Measurements from ENCODE around the gene SCGB2A2.

Gene SCGB2A2

GRCh38 chr11:62256281-62256680 is 13.7 kb upstream of the SCGB2A2 start:
- DNase-seq (ENCODE audit: insufficient read length) (no peak), FAIRE-seq (no peak)
- TF ChIP-seq POLR2AphosphoS5 (IDR thresholded peaks at IDR 0.05; ENCODE audit: low read depth, low read length) (no peak), POLR2A (IDR thresholded peaks at IDR 0.05; ENCODE audit: low read depth, low read length) (no peak), TAF1 (IDR thresholded peaks at IDR 0.05; ENCODE audit: borderline replicate concordance, low read depth, low read length) (no peak)

DNA sequence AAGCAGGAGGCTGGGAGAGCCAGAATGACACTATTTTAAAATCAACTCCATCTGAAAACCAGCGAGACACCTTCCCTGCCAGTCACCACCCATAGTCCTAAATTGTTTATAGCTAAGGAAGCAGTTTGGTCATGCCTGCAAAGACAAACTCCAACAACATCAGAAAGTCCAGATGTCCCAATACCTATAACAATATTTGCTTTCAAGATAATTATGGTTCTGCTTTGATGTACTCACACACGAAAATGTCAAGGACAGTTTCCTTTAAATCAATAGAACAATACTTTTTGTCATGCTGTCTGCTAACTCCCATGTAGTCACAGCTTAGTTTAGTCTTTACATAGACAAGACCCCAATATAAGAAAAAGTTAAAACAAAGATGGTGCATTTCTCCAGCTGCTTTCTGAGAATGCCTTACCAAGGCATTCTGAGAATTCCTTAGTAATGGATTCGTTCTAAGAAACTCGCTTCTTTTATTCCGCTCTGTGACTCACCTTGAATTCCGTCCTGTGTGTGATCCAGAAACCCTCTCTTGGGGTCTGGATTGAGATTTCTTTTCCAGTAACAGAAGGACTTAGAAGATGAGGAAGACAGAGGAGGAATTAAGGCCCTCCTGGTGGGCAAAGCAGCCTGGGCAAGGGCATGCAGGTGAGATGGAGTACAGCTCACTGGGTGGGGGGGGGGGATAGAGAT is 9.6 kb upstream of the SCGB2A2 start:
- TF ChIP-seq POLR2AphosphoS5 (IDR thresholded peaks at IDR 0.05; ENCODE audit: low read depth, low read length): no peak
- TF ChIP-seq POLR2A (IDR thresholded peaks at IDR 0.05; ENCODE audit: low read depth, low read length): no peak
- no peak for TF ChIP-seq TAF1 (IDR thresholded peaks at IDR 0.05; ENCODE audit: borderline replicate concordance, low read depth, low read length)
- FAIRE-seq (no peak), DNase-seq (ENCODE audit: insufficient read length) (no peak)

DNA sequence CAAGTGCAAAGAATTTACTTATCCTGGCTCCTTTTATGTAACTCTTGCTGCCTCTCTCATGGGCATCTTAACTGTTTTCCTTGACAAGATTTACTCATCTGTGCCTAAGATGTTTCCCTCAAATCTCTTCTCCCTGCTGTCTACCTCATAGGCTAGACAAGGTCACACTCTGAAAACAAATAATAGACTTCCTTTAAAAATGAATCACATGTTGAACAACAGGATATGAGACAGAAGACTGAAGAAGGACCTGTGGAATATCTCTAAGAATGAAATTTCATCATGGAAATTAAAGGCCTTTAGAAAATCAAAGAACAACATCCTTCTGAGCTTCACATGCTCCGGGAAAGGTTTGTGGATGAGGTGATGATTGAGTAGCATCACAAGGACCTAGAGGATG is 6.0 kb upstream of the SCGB2A2 start:
- DNase-seq (ENCODE audit: insufficient read length): no peak
- no peak for FAIRE-seq
- no peak for TF ChIP-seq POLR2AphosphoS5 (IDR thresholded peaks at IDR 0.05; ENCODE audit: low read depth, low read length)
- no peak for TF ChIP-seq POLR2A (IDR thresholded peaks at IDR 0.05; ENCODE audit: low read depth, low read length)
- TF ChIP-seq TAF1 (IDR thresholded peaks at IDR 0.05; ENCODE audit: borderline replicate concordance, low read depth, low read length): no peak

GRCh38 chr11:62266558-62266957 is 3.4 kb upstream of the SCGB2A2 start:
- TF ChIP-seq POLR2AphosphoS5 (IDR thresholded peaks at IDR 0.05; ENCODE audit: low read depth, low read length): no peak
- no peak for TF ChIP-seq POLR2A (IDR thresholded peaks at IDR 0.05; ENCODE audit: low read depth, low read length)
- TF ChIP-seq TAF1 (IDR thresholded peaks at IDR 0.05; ENCODE audit: borderline replicate concordance, low read depth, low read length): no peak
- FAIRE-seq (no peak), DNase-seq (ENCODE audit: insufficient read length) (no peak)

DNA sequence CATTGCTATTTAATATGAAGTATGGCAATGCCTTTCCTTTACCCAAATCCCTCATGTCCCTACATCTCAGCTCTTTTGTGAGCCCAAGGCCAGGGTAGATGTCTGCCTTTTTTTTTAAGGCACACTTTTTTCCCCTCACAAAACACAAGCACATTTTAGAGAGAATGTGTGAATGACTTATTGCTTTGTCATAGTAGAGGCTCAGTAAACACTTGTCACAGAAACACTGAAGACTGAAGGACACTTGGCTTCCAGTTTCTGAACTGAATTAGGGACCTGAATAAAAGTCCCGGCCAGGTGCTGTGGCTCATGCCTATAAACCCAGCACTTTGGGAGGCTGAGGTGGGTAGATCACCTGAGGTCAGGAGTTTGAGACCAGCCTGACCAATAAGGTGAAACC is 2.9 kb upstream of the SCGB2A2 start:
- no peak for FAIRE-seq
- TF ChIP-seq TAF1 (IDR thresholded peaks at IDR 0.05; ENCODE audit: borderline replicate concordance, low read depth, low read length) (no peak), POLR2AphosphoS5 (IDR thresholded peaks at IDR 0.05; ENCODE audit: low read depth, low read length) (no peak), POLR2A (IDR thresholded peaks at IDR 0.05; ENCODE audit: low read depth, low read length) (no peak)

DNA sequence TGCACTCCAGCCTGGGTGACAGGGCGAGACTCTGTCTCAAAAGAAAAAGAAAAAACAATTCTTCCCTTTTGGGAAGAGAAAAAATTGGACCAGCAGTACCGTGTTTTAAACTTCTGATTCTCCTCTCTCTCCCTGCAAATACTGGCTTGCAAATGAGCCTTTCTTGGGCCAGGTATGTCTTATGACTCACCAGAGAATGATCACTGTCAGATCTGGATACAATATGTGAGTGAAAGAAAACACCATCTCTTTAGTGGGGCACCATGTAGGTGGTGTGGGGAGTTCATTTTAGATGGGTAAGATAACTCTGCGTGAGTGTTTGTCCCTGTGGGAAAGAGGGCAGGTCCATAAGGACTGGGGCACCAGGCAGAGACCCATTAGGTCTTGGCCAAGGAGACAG is 2.4 kb upstream of the SCGB2A2 start:
- DNase-seq (ENCODE audit: insufficient read length) (no peak), FAIRE-seq (no peak)
- TF ChIP-seq POLR2A (IDR thresholded peaks at IDR 0.05; ENCODE audit: low read depth, low read length): no peak
- TF ChIP-seq TAF1 (IDR thresholded peaks at IDR 0.05; ENCODE audit: borderline replicate concordance, low read depth, low read length): no peak
- TF ChIP-seq POLR2AphosphoS5 (IDR thresholded peaks at IDR 0.05; ENCODE audit: low read depth, low read length): no peak

More for the DNA sequence above, 2.9 kb upstream of the SCGB2A2 start:
- no peak for DNase-seq (ENCODE audit: insufficient read length)

- FAIRE-seq: no peak
- no peak for DNase-seq (ENCODE audit: insufficient read length)
- no peak for TF ChIP-seq TAF1 (IDR thresholded peaks at IDR 0.05; ENCODE audit: borderline replicate concordance, low read depth, low read length)
- TF ChIP-seq POLR2A (IDR thresholded peaks at IDR 0.05; ENCODE audit: low read depth, low read length): no peak
- no peak for TF ChIP-seq POLR2AphosphoS5 (IDR thresholded peaks at IDR 0.05; ENCODE audit: low read depth, low read length)
Observed at GRCh38 chr11:62273284-62273683, 3.3 kb downstream of the SCGB2A2 start.

DNA sequence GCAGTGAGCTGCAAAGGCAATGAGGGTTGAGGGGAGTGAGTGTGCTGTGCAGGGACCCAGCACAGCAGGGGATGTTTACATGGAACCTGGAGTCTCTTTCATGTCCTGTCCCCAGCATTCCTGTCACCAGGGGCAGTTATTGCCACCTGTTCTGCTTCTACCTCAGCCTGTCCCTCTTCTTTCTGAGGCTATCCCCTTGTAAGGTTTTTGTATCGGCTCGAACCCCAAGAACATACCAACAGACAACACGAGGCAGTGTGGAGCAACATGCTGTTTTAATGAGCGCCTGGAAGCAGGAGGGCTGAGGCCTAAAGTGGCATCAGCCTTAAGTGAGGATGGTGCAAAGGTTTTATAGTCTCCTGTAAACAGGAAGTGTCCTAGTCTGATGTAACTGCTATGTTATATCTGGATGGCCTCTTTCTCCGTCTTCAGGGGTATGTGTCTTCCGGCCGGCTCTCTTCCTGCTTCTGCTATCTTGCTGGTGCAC is 3.9 kb downstream of the SCGB2A2 start:
- DNase-seq (ENCODE audit: insufficient read length) (no peak), FAIRE-seq (no peak)
- TF ChIP-seq POLR2A (IDR thresholded peaks at IDR 0.05; ENCODE audit: low read depth, low read length) (no peak), POLR2AphosphoS5 (IDR thresholded peaks at IDR 0.05; ENCODE audit: low read depth, low read length) (no peak), TAF1 (IDR thresholded peaks at IDR 0.05; ENCODE audit: borderline replicate concordance, low read depth, low read length) (no peak)

GRCh38 chr11:62280452-62280851 is 10.5 kb downstream of the SCGB2A2 start:
- no peak for FAIRE-seq
- no peak for DNase-seq (ENCODE audit: insufficient read length)
- TF ChIP-seq POLR2A (IDR thresholded peaks at IDR 0.05; ENCODE audit: low read depth, low read length) (no peak), TAF1 (IDR thresholded peaks at IDR 0.05; ENCODE audit: borderline replicate concordance, low read depth, low read length) (no peak), POLR2AphosphoS5 (IDR thresholded peaks at IDR 0.05; ENCODE audit: low read depth, low read length) (no peak)

- FAIRE-seq (no peak), DNase-seq (ENCODE audit: insufficient read length) (no peak)
- TF ChIP-seq TAF1 (IDR thresholded peaks at IDR 0.05; ENCODE audit: borderline replicate concordance, low read depth, low read length): no peak
- no peak for TF ChIP-seq POLR2AphosphoS5 (IDR thresholded peaks at IDR 0.05; ENCODE audit: low read depth, low read length)
- no peak for TF ChIP-seq POLR2A (IDR thresholded peaks at IDR 0.05; ENCODE audit: low read depth, low read length)
Observed at GRCh38 chr11:62295504-62295903, 25.5 kb downstream of the SCGB2A2 start.

DNA sequence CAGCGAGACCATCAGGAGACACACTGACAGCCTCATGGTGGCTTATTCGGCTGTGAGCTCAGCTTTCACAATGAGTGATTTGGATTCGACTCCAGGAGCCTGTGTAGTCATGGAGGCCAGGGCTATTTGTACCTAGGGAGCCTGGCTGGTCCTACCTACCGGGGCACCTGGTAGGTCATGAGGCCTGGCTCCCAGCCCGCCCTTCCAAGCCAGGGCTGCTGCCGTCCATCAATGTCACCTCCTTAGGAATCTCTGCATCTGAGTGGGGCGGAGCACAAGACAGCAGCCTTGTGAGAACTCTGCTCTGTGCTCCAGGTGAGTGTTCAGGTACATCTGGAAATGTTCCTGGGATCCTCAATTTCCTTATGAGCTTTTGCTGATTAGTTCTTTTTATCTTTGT is 29.0 kb downstream of the SCGB2A2 start, which contains the start of gene SCGB1D4:
Gene SCGB1D4, minus strand, starts transcription at position 101 of the 400 bp plus-strand sequence. Its CDS starts 65 bp downstream, at position 36.
- no peak for TF ChIP-seq TAF1 (IDR thresholded peaks at IDR 0.05; ENCODE audit: borderline replicate concordance, low read depth, low read length)
- TF ChIP-seq POLR2A (IDR thresholded peaks at IDR 0.05; ENCODE audit: low read depth, low read length): no peak
- TF ChIP-seq POLR2AphosphoS5 (IDR thresholded peaks at IDR 0.05; ENCODE audit: low read depth, low read length): no peak
- FAIRE-seq: no peak
- no peak for DNase-seq (ENCODE audit: insufficient read length)

- DNase-seq (ENCODE audit: insufficient read length) (no peak), FAIRE-seq (no peak)
- TF ChIP-seq POLR2AphosphoS5 (IDR thresholded peaks at IDR 0.05; ENCODE audit: low read depth, low read length): no peak
- no peak for TF ChIP-seq POLR2A (IDR thresholded peaks at IDR 0.05; ENCODE audit: low read depth, low read length)
- TF ChIP-seq TAF1 (IDR thresholded peaks at IDR 0.05; ENCODE audit: borderline replicate concordance, low read depth, low read length): no peak
Observed at GRCh38 chr11:62306227-62306626, 36.3 kb downstream of the SCGB2A2 start.
